GM12878 (cell line): ENCODE results near the gene DNAH9. TPM values are rescaled to one million over a fixed set of nuclear protein-coding genes. Genes with fewer than 3 reads are reported as not detected.

Source experiments
- ATAC-seq: fragments of 200-7000 bp; cut with Tn5 transposase; 3 replicates; pipeline ENCODE4 v1.9.1; 2020; ENCODE audit warnings: mild to moderate bottlenecking, moderate library complexity
- BruUV-seq: library from RNA; stranded (reverse); fragments of 400-500 nt; replicated peaks from 2 replicates; lab custom pipeline; 2021; lab: Mats Ljungman, UMichigan
- CTCF ChIA-PET: fragments of 300-600 bp; sonication (Branson Sonifier 250); formaldehyde crosslinking; extraction: SDS; loops from one replicate; lab custom pipeline; 2021; ENCODE audit warnings: inconsistent platforms; lab: Yijun Ruan, JAX
- POLR2A ChIA-PET: fragments of 350-600 bp; formaldehyde crosslinking; extraction: SDS; loops from one replicate; lab custom pipeline; 2021; ENCODE audit warnings: inconsistent platforms; lab: Charles Lee
- RAD21 ChIA-PET: fragments of 300-600 bp; sonication (Branson Sonifier 250); formaldehyde crosslinking; loops from one replicate; lab custom pipeline; 2023; ENCODE audit warnings: antibody characterized with exemption; ENCODE audit not compliant: unreplicated experiment; lab: Charles Lee
- SMC1A ChIA-PET: fragments of 300-600 bp; sonication (Branson Sonifier 250); formaldehyde crosslinking; loops from one replicate; lab custom pipeline; 2023; ENCODE audit not compliant: unreplicated experiment, uncharacterized antibody; lab: Charles Lee
- DNase-seq: peaks from one replicate; pipeline ENCODE4 v3.0.0-alpha.2; 2011; ENCODE audit warnings: low read depth, low spot score
- FAIRE-seq: peaks from 3 replicates; lab custom pipeline; 2011; peaks lifted over from hg19 to GRCh38; lab: Jason Lieb, UNC
- H2AFZ ChIP-seq: 2 replicates; pipeline ENCODE4 v1.6.0; 2011; ENCODE audit warnings: low read depth, low read length, control low read depth; ENCODE audit not compliant: control insufficient read depth
- H3K27ac ChIP-seq: 2 replicates; pipeline ENCODE4 v1.5.1; 2011; ENCODE audit warnings: control low read depth; ENCODE audit not compliant: control insufficient read depth, insufficient read depth
- H3K27me3 ChIP-seq, 2 experiments: replicated peaks in 1 of 2; 2 replicates each; pipeline versions ENCODE4 v1.6.0 to v1.6.1; 2011; ENCODE audit warnings: low read length in 1 of 2; ENCODE audit not compliant: control insufficient read depth in 2 of 2, insufficient read depth in 2 of 2
- H3K36me3 ChIP-seq, 2 experiments: 2 replicates each; pipeline ENCODE4 v1.5.1; 2011; ENCODE audit warnings: low read length in 1 of 2; ENCODE audit not compliant: control insufficient read depth in 2 of 2, insufficient read depth in 2 of 2
- H3K4me1 ChIP-seq: 2 replicates; pipeline ENCODE4 v1.6.1; 2011; ENCODE audit warnings: mild to moderate bottlenecking, low read length, moderate library complexity, mixed read lengths; ENCODE audit not compliant: control insufficient read depth, insufficient read depth
- H3K4me2 ChIP-seq: 2 replicates; pipeline ENCODE4 v1.6.0; 2011; ENCODE audit warnings: control low read depth; ENCODE audit not compliant: control insufficient read depth, insufficient read depth
- H3K4me3 ChIP-seq: fragments of 200-600 bp; sonication (generic); 2 replicates; pipeline ENCODE4 v1.5.1; 2016
- H3K79me2 ChIP-seq: 2 replicates; pipeline ENCODE4 v1.6.0; 2011; ENCODE audit warnings: low read length; ENCODE audit not compliant: control insufficient read depth, insufficient read depth
- H3K9ac ChIP-seq: 2 replicates; pipeline ENCODE4 v1.8.0; 2011; ENCODE audit warnings: low read length, control low read depth, mixed read lengths; ENCODE audit not compliant: control insufficient read depth, insufficient read depth
- H3K9me3 ChIP-seq: replicated peaks from 3 replicates; pipeline ENCODE4 v1.5.1; 2011; ENCODE audit warnings: mild to moderate bottlenecking, low read length; ENCODE audit not compliant: control insufficient read depth, insufficient read depth
- H4K20me1 ChIP-seq: 2 replicates; pipeline ENCODE4 v1.6.0; 2011; ENCODE audit not compliant: control insufficient read depth, insufficient read depth
- FOXM1 ChIP-seq: IDR thresholded peaks from 2 replicates; pipeline ENCODE4 v1.6.1; 2012; ENCODE audit warnings: low read depth, mild to moderate bottlenecking, inconsistent platforms, low read length, moderate library complexity
- IRF3 ChIP-seq: fragments of 450-650 bp; IDR thresholded peaks from 2 replicates; pipeline ENCODE4 v1.6.1; 2014; ENCODE audit warnings: mild to moderate bottlenecking
- IRF4 ChIP-seq: IDR thresholded peaks from 2 replicates; pipeline ENCODE4 v1.6.1; 2011; ENCODE audit warnings: low read depth, low read length
- MAX ChIP-seq: IDR thresholded peaks from 2 replicates; pipeline ENCODE4 v1.6.1; 2012; ENCODE audit warnings: low read depth, low read length, improper control_type of control experiment
- RCOR1 ChIP-seq: conservative IDR thresholded peaks from 2 replicates; pipeline ENCODE4 v1.6.1; 2012; ENCODE audit warnings: low read depth, low read length, improper control_type of control experiment
- SIX5 ChIP-seq: IDR thresholded peaks from 2 replicates; pipeline ENCODE4 v1.6.1; 2011; ENCODE audit warnings: mild to moderate bottlenecking, low read depth, low read length, moderate library complexity; ENCODE audit not compliant: severe bottlenecking
- SMAD1 ChIP-seq: fragments of 450-650 bp; IDR thresholded peaks from 2 replicates; pipeline ENCODE4 v1.6.1; 2018; ENCODE audit warnings: mild to moderate bottlenecking, low read depth; ENCODE audit not compliant: partially characterized antibody
- SMARCA5 ChIP-seq: fragments of 450-650 bp; IDR thresholded peaks from 2 replicates; pipeline ENCODE4 v1.6.1; 2017; ENCODE audit warnings: mild to moderate bottlenecking
- STAT3 ChIP-seq: IDR thresholded peaks from 2 replicates; pipeline ENCODE4 v1.6.1; 2011; ENCODE audit warnings: low read depth, low read length, improper control_type of control experiment
- ZNF217 ChIP-seq: fragments of 450-650 bp; IDR thresholded peaks from 2 replicates; pipeline ENCODE4 v1.6.1; 2017; ENCODE audit warnings: antibody characterized with exemption, mild to moderate bottlenecking
- WGBS: methylation state at CpG from one replicate; pipeline ENCODE4 v1.1.6; 2016; ENCODE audit warnings: low lambda C conversion rate; ENCODE audit not compliant: insufficient replicate concordance, insufficient coverage; ENCODE audit errors: missing lambda C conversion rate; 5-methylcytosine and 5-hydroxymethylcytosine counted together
- in situ Hi-C: fragments of 300-500 bp; cut with MboI; formaldehyde crosslinking; loops from 9 replicates; pipeline ENCODE4 v1.14.3; 2018; ENCODE audit warnings: mixed read lengths
- intact Hi-C: fragments of 100-400 bp; cut with micrococcal nuclease; formaldehyde crosslinking; loops from one replicate; pipeline ENCODE4 v1.14.2; 2022; ENCODE audit not compliant: unreplicated experiment
- polyA plus RNA-seq, 11 experiments: library from polyadenylated mRNA; depleted of rRNA in 4 of 11; unstranded in 6 of 11; stranded (reverse) in 5 of 11; fragments of >200 nt; fragmentation: Nextera tagmentation in 4 of 11; fragmentation: Illumina TruSeq in 1 of 11; extraction: Ambion mirVana in 4 of 11; extraction: Trizol in 1 of 11; gene quantifications; 1 replicate in 1 of 11; 2 replicates in 10 of 11; pipeline versions ENCODE4 v1.2.1 to v1.2.3, GENCODE V29; 2011 to 2016; ENCODE audit warnings: inconsistent platforms in 2 of 11, missing spikeins in 2 of 11, low read depth in 1 of 11
- total RNA-seq, 4 experiments: library from RNA; depleted of rRNA in 3 of 4; stranded (reverse); fragments of >200 nt in 3 of 4; fragmentation: Illumina TruSeq in 1 of 4; extraction: Trizol in 1 of 4; gene quantifications; 2 replicates each; pipeline versions ENCODE4 v1.2.1 to v1.2.3, GENCODE V29; 2013 to 2021

The DNAH9 gene
- total and polyA plus RNA-seq, 10 of the 15 experiments (the other 5 are each of a cell fraction or from before 2014, with no cell fraction given), result 0.10 to 0.40 (median 0.19) TPM; not detected in 7

- Histone ChIP-seq H3K27me3 (no peaks in the 10 kb centered on the region), H3K9me3 (no peaks in the 10 kb centered on the region), H3K27ac (no peak overlapping the region), H3K79me2 (no peaks in the 10 kb centered on the region), H2AFZ (no peak overlapping the region), H3K4me3 (no peak overlapping the region), H4K20me1 (no peaks in the 10 kb centered on the region), H3K4me1 (no peaks in the 10 kb centered on the region), H3K9ac (no peak overlapping the region), H3K36me3 (no peaks in the 10 kb centered on the region), H3K4me2 (no peak overlapping the region)
- in situ Hi-C loops (no loop called here), intact Hi-C loops (no loop called here)
- CTCF ChIA-PET, result no interaction called here
- FAIRE-seq, result no peak
- no peak for ATAC-seq
- 30% methylated on average over 6 of the region's 7 CpGs for WGBS
- no peak for DNase-seq
- TF ChIP-seq IRF3, result no peak
- TF ChIP-seq IRF4, result no peak
- TF ChIP-seq SMAD1, result no peak
- TF ChIP-seq MAX, result no peak
- no peak for TF ChIP-seq SMARCA5
- TF ChIP-seq ZNF217, result no peak
- no peak for TF ChIP-seq SIX5
- no peak for TF ChIP-seq STAT3
- no peak for TF ChIP-seq FOXM1
- TF ChIP-seq RCOR1, result no peak
- POLR2A ChIA-PET, result no interaction called here
- SMC1A ChIA-PET, result no interaction called here
- RAD21 ChIA-PET, result no interaction called here
- BruUV-seq, result no TSS peak
Observed at GRCh38 chr17:11747441-11747840, 149.2 kb downstream of the DNAH9 start.
